HuH-7.5 (cell line): ENCODE data around the gene TSPAN15.

Experiments
- DNase-seq: peaks from one replicate; pipeline ENCODE4 v3.0.0; 2011; ENCODE audit warnings: low spot score

The TSPAN15 gene

GRCh38 chr10:69466158-69466490 is 14.9 kb downstream of the TSPAN15 start:
- DNase-seq, result no peak

- no peak for DNase-seq
Measured at GRCh38 chr10:69466689-69467088, 15.4 kb downstream of the TSPAN15 start.

DNA sequence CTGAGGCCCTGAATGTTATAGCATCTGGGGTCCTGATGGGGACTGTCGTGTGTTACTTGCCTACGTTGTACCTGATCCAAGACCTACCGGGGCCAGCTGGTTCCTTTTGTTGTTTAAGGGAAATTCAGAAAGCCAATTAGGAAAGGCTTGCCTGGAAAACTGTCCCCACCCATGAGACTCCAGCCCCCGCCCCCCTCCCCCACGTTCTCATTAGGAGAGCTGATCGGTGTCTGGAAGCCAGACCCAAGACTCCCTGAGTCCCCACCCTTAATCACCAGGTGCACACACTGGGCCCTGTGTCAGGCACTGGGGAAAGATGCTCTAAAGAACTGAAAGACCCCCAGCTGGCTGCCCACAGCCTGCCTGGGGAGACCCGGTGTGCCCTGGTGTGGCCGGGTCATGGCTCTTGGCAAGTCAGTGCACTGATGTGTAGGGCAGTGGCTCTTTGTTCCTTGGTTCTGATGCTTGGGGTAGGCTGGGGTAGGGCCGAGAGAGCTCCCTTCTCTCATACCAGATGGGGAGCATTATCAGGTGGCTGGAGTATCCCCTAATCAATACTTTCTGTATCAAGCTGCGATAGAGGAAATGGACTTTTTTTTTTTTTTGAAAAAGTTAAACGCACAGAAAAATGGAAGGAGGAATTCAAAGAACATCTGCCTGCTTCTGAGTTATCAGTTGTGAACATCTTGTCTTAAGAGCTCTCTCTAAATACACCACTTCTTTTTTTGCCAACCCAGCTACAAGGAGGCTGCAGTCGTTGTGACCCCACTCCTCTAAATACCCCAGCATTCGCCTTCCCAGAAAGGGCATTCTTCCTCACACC is 16.9 kb downstream of the TSPAN15 start:
- DNase-seq, result no peak

GRCh38 chr10:69468751-69469089 is 17.5 kb downstream of the TSPAN15 start:
- no peak for DNase-seq

- DNase-seq, result no peak
Measured at GRCh38 chr10:69469976-69470375, 18.7 kb downstream of the TSPAN15 start.

- DNase-seq, result no peak
Measured at GRCh38 chr10:69470463-69471384, 19.5 kb downstream of the TSPAN15 start.

GRCh38 chr10:69472142-69472541 is 20.9 kb downstream of the TSPAN15 start:
- DNase-seq, result no peak

- no peak for DNase-seq
Measured at GRCh38 chr10:69472544-69472943, 21.3 kb downstream of the TSPAN15 start.

DNA sequence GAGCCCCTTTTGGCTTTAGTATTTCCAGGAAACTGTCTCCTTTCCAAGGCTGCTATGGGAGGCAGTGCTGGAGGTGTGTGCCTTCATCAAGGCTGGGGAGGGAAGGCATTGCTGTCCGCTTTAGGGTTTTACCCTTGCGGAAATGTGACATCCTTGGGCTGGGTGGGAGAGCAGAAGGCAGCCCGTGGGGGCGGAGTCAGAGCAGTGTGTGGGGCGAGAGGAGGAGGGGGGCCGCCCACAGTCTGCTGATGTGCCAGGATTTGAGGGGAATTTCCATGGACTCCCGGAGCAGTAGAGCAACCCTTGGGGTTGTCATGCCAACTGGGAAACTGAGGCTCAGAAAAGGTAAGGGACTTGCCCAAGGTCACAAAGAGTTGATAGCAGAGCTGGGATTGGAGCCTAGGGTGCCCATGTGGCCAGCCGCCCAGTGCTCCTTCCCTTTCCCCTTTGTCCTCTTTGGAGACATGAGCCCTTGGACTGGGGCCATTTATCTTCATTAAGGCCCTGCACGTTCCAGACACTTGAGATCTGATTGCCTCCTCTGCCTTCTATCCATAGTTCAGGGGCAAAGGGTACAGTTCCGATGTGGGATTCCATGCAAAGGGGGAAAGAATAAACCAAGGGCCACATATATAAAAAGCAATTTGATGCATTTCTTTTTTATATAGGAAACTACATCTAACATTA is 22.2 kb downstream of the TSPAN15 start:
- DNase-seq, result no peak

- DNase-seq, result no peak
Measured at GRCh38 chr10:69474742-69475432, 23.6 kb downstream of the TSPAN15 start.

- no peak for DNase-seq
Measured at GRCh38 chr10:69475433-69475830, 24.2 kb downstream of the TSPAN15 start.

DNA sequence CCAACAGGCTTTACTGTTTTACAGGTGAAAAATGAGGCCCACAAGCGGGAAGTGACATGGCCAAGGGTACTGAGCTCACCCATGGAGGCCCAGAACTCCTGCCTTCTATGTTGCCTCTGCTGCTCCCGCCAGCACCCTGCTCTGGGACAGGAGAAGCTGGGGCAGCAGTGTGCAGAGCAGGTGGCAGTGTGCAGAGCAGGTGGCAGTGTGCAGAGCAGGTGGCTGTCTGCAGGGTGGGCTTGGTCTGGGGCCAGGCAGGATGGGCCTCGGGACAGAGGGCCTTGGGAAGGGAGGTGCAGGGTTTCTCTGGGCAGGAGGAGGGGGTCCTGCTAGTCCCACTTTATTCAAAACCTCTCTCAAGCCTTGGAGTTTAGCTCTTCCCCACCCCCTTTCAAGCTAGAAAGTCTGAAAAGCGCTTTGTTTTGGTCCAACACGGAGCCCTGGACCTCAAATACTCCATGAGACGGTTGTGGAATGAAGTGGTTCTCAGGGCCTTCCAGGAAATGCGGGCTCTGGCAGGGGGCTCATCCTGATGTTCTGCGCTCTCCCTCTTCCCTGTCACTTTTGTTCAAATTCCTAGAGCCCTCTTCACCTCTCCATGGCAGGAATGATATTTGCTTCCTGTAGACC is 26.8 kb downstream of the TSPAN15 start:
- no peak for DNase-seq

DNA sequence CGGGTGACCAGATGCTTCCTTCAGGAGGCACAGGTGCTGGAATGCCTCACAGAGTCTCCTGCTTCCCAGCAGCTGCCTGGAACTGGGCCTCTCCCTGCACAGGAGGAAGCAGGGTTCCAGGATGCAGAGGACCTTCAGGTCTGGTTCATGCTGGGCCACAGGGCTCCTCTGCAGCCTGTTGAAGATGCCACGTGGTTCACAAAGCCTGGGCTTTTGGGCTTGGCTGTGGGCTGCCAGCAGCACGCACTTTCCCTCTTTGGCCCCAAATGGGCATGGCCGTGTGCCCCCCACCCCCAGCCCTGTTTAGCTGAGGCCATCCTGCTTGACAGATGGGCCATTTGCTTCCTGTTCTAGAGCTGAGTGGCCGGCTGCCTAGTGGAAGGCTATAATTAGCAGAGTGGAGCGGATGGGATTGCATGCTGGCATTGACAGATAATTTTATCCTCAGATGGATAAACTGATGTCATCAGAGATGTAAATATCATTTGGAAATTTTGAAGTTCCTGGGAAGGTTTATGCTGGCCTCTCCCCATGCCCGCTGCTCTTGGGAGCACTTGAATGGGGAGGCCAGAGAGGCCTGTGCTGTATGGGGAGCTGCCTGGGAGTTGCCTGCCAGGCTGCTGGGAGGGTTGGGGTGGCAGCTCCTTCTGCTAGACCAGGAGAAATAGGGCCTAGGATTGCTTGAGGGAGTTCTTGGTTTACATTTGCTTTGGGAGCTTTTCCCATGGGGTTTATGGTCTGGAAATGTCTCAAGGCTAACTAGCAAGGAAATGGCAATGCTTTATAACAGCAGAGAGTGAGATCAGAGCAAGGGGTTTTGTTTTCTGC is 28.2 kb downstream of the TSPAN15 start:
- no peak for DNase-seq

- DNase-seq, result no peak
Measured at GRCh38 chr10:69480068-69480412, 28.8 kb downstream of the TSPAN15 start.

DNA sequence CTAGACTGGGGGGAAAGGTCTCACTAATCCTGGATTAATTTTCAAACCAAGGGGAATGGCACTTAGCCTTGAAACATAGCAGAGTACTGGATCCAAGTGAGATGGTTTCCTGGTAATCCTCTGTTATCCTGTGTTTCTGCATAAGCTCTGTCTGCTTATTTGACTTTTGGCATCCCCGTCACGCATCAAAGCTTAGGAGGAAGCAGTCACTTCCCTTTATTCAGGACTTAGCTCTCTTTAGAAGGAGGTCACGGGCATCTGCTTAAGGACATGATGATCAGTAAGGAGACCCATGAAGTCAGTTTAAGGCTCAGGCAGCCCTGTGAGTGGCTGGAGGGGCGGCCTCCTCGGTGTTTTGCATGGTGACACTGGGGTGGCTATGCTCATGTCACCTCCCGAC is 30.0 kb downstream of the TSPAN15 start:
- DNase-seq, result no peak

DNA sequence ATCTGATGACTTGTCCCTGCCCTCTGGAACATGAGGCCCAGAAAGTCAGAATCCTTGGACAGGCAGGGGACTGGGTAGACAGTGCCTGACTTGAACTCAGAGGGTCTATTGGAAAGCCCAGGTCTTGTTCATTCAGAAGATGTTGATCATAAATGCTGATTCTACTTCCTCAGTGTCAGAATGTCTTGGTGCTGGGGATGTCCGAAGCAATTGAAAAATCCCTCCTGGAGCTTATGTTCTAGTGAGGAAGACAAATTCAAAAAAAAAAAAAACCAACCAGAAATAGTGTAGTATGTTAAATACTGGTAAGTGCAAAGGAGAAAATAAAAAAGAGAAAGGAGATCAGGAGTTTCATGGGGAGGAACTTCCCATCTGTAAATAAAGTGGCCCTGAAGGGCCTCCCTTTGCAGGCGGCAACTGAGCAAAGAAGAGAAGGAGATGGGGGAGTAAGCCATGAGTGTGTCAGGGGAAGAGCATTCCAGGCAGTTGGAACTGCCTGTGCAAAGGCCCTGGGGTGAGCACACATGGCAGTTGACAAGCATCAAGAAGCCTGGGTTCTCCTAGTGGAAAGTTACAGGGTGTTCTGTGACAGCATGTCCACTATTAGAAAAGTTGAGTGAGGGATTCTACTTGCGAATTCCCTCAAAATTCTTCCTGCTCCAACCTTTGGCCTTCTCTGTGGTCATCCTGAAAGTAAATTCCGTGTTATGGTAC is 30.7 kb downstream of the TSPAN15 start:
- DNase-seq, result no peak

DNA sequence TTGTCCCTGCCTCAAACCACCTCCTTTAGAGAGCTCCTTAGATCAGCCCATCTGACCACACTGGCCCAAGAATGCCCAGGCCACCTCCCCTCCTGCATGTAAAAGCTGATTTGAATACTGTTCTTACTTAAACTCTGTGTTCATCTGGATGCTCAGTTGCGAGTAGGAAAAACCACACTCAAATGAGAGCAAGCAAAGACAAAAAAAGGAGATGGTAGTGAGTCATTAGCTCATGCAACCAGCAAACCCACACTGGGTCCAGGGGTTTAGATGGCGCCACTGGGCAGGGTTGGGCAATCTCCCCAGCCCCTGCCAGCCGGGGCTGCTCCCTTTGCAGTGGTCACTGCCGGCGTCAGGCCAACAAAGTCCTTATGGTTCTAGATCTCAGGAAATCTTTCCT is 32.7 kb downstream of the TSPAN15 start:
- no peak for DNase-seq

DNA sequence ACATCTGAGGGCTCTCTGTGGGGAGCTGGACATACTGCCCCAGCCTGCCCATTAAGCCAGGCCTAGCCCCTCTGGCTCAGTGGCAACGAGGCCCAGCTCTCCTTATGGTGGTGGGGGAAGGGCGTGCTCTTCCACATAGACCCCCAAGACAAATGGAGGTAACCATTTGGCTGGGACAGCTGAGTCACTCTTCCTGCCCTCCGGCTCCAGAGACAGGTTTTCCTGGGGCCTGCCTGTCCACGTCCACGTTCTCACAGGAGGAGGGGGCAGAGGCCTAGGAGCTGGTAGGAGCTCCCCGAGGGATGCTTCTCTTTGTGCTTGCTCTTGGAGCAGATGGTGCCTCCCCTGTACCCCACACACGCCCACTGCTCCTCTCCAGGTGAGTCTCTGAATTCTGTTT is 33.5 kb downstream of the TSPAN15 start:
- no peak for DNase-seq

GRCh38 chr10:69486922-69487730 is 35.9 kb downstream of the TSPAN15 start:
- no peak for DNase-seq
